Right lobe of liver (tissue), 6 donors: Measurements from ENCODE around the gene ZNF679. TPM values are rescaled to one million over a fixed set of nuclear protein-coding genes. Genes with fewer than 3 reads are reported as not detected.
A peak's percentile ranks its signal among the peaks of the same experiment; 100 is the strongest.
"Not testable (repeated sequence)": the region's sequence is repeated elsewhere in the genome, so short reads cannot be mapped to it uniquely, and the experiment has no call there.

ENCODE experiments used
- ATAC-seq, 4 donors: fragments of 200-7000 bp; cut with Tn5 transposase; one replicate each; pipeline ENCODE4 v1.9.1; 2020; ENCODE audit warnings: mild to moderate bottlenecking in 4 of 4, moderate library complexity in 4 of 4
- DNase-seq, 3 donors: peaks; one replicate each; pipeline ENCODE4 v3.0.0-alpha.2; 2020
- H3K27ac ChIP-seq, 3 donors: fragments of 200-600 bp; one replicate each; pipeline ENCODE4 v1.8.0; 2022
- H3K27me3 ChIP-seq, 2 donors: fragments of 200-600 bp; one replicate each; pipeline ENCODE4 v1.8.0; 2022
- H3K36me3 ChIP-seq, 4 donors: fragments of 200-600 bp; sonication (generic) in 1 of 4; one replicate each; pipeline versions ENCODE4 v1.5.1 to v1.8.0; 2017 to 2022; ENCODE audit warnings: control low read depth in 1 of 4
- H3K4me1 ChIP-seq, 4 donors: fragments of 200-600 bp; sonication (generic) in 1 of 4; one replicate each; pipeline versions ENCODE4 v1.5.1 to v1.8.0; 2017 to 2022; ENCODE audit warnings: control low read depth in 1 of 4
- H3K4me3 ChIP-seq, 3 donors: fragments of 200-600 bp; one replicate each; pipeline ENCODE4 v1.8.0; 2022
- H3K9me3 ChIP-seq, 4 donors: fragments of 200-600 bp; sonication (generic) in 1 of 4; one replicate each; pipeline versions ENCODE4 v1.5.1 to v1.8.0; 2017 to 2022; ENCODE audit warnings: control low read depth in 1 of 4
- CTCF ChIP-seq, 4 donors: fragments of 200-600 bp in 3 of 4; fragments of 450-650 bp in 1 of 4; IDR thresholded peaks; one replicate each; pipeline versions ENCODE4 v1.5.1 to v1.8.0; 2016 to 2022; ENCODE audit warnings: antibody characterized with exemption in 4 of 4, mild to moderate bottlenecking in 2 of 4
- POLR2A ChIP-seq: fragments of 450-650 bp; IDR thresholded peaks from one replicate; pipeline ENCODE4 v1.6.1; 2017; ENCODE audit warnings: antibody characterized with exemption, mild to moderate bottlenecking
- WGBS: methylation state at CpG from one replicate; pipeline ENCODE4 v1.1.6; 2018; ENCODE audit warnings: low coverage, low lambda C conversion rate; ENCODE audit not compliant: insufficient coverage; ENCODE audit errors: missing lambda C conversion rate; 5-methylcytosine and 5-hydroxymethylcytosine counted together
- intact Hi-C, 2 donors: fragments of 100-400 bp; cut with DNase I; formaldehyde crosslinking; loops; one replicate each; pipeline versions ENCODE4 v1.11.2 to v1.14.1; 2022
- total RNA-seq, 6 experiments: library from RNA; depleted of rRNA in 2 of 6; stranded (reverse); fragments of >200 nt in 2 of 6; fragmentation: NEBNext Ultra II Directional in 3 of 6; extraction: Animal tissue kit (Norgen Biotek cat#: 25700) in 3 of 6; gene quantifications; one replicate each; pipeline versions ENCODE4 v1.1.0 to v1.2.4, GENCODE V29; 2016 to 2023
- donor health status: DM: no; HTN: yes; CAD: no.
- donor health status: DM: no; HTN: no; CAD: no.
- donor health status: DM: no; HTN: no; CAD: no.
- donor health status: DM: no; HTN: yes; CAD: no.
- donor health status: DM: no; HTN: yes; CAD: no.

Gene ZNF679
- total RNA-seq, 6 experiments from 2014 or later = not detected

DNA sequence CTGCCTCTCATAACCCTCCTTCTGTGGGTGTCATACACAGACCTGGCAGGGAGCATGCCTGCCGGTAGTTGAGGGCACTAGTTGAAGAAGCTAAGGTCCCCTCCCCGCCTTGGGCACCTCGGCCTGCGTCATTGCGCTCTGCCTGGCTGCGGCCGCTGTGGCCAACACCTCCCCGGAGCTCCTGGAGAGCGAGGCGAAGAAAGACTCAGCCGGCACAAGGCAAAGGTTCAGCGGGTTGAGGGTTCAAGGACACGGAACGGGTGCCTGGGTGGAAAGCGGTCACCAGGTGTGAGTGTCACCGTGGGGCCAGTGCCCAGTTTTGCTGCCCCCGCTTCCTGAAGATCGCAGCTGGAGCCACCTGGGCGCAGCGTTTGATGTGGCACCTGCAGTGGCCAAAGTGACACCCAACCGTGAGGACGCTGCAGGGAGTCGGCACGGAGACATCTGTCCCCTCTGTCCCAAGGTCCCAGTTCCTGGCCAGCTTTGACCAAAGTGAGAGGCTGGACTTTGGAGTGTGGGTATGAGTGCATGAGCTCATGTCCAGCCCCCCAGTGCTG, 36.0 kb upstream of the ZNF679 start:
- no peak overlapping the region for H3K27ac ChIP-seq
- 87% methylated on average over 3 of the region's 24 CpGs for WGBS
- no peaks in the 10 kb centered on the region for H3K36me3 ChIP-seq
- ATAC-seq = peak in 1 of 4 donors; percentile 31
- no peak for TF ChIP-seq POLR2A
- TF ChIP-seq CTCF (IDR thresholded peaks at IDR 0.05) = no peak
- H3K4me1 ChIP-seq = no peaks in the 10 kb centered on the region
- H3K4me3 ChIP-seq = no peak overlapping the region
- DNase-seq = no peak
- intact Hi-C loops = no loop called here
- no peaks in the 10 kb centered on the region for H3K27me3 ChIP-seq
- no peaks in the 10 kb centered on the region for H3K9me3 ChIP-seq

GRCh38 chr7:64192775-64193174, 35.5 kb upstream of the ZNF679 start:
- ATAC-seq = peak in 1 of 4 donors; percentile 36
- Histone ChIP-seq H3K9me3 (no peaks in the 10 kb centered on the region), H3K27ac (no peak overlapping the region)

DNA sequence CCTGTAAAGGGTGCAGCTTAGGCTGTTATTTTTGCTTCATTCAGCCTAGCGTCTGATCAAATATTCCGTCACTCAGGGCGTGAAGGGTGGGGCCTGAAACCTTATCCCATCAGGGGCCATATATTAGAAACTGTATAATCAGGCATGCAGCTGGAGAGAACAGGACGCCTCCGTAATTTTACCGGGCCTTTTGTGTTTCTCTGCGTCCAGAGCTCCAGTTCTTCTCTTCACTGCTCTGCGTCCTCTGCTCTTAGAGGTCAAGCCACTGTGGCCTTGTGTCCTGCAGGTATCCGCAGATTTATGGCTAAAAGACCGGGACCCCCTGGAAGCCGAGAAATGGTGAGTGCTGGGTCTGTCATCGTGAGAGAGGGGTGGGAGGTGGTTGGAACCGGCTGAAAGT, 21.4 kb upstream of the ZNF679 start, which contains the start of gene ZNF735:
Gene ZNF735, plus strand, starts transcription at position 301 of the 400 bp plus-strand sequence. Its CDS starts 0 bp downstream, at position 301.
- intact Hi-C loops = no loop called here

More at GRCh38 chr7:64192775-64193174, 35.5 kb upstream of the ZNF679 start:
- H3K4me1 ChIP-seq = no peaks in the 10 kb centered on the region
- H3K4me3 ChIP-seq = no peak overlapping the region
- H3K27me3 ChIP-seq = no peaks in the 10 kb centered on the region
- WGBS = no CpG with 5 or more reads among the region's 8 CpGs
- no peak for DNase-seq
- H3K36me3 ChIP-seq = no peaks in the 10 kb centered on the region
- intact Hi-C loops = no loop called here
- no peak for TF ChIP-seq CTCF (IDR thresholded peaks at IDR 0.05)
- no peak for TF ChIP-seq POLR2A

GRCh38 chr7:64219710-64220298, 8.5 kb upstream of the ZNF679 start:
- intact Hi-C loops = not testable (repeated sequence)
- 76% methylated on average over 5 of the region's 5 CpGs for WGBS

More for the DNA sequence above, 21.4 kb upstream of the ZNF679 start, which contains the start of gene ZNF735:
- no peaks in the 10 kb centered on the region for H3K9me3 ChIP-seq
- H3K4me1 ChIP-seq = no peaks in the 10 kb centered on the region
- H3K27me3 ChIP-seq = no peaks in the 10 kb centered on the region
- TF ChIP-seq POLR2A (no peak), CTCF (IDR thresholded peaks at IDR 0.05) (no peak)
- ATAC-seq (no peak), DNase-seq (no peak)
- WGBS = 79% methylated on average over 8 of the region's 13 CpGs
- H3K4me3 ChIP-seq = no peak within 1 kb of the TSS
- no peaks in the 10 kb centered on the region for H3K36me3 ChIP-seq
- no peak within 1 kb of the TSS for H3K27ac ChIP-seq

DNA sequence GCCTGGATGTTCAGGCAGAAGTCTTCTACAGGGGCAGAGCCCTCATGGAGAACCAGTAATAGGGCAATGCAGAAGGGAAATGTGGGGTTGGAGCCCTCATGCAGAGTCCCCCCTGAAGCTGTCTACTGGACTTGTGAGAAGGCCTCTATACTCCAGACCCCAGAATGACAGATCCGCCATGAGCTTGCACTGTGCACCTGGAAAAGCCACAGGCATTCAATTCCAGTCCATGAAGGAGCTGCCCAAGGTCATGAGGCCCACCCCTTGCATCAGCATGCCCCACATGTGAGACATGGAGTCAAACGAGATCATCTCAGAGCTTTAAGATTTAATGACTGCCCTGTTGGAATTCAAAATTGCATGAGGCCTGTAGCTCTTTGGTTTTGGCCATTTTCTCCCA, 4.9 kb upstream of the ZNF679 start:
- TF ChIP-seq POLR2A (no peak), CTCF (IDR thresholded peaks at IDR 0.05) (no peak)
- H3K4me3 ChIP-seq = no peak overlapping the region
- whole genome bisulfite sequencing = 0% methylated on average over 1 of the region's 2 CpGs
- no peak for ATAC-seq
- intact Hi-C loops = no loop called here
- DNase-seq = no peak
- no peak overlapping the region for H3K27ac ChIP-seq
- H3K36me3 ChIP-seq = no peaks in the 10 kb centered on the region
- no peaks in the 10 kb centered on the region for H3K4me1 ChIP-seq
- peaks cover 0 to 5% (median 0%) of the 10 kb centered on the region in 4 donors for H3K9me3 ChIP-seq
- H3K27me3 ChIP-seq = no peaks in the 10 kb centered on the region

More at GRCh38 chr7:64219710-64220298, 8.5 kb upstream of the ZNF679 start:
- not testable (repeated sequence) for H3K4me3 ChIP-seq, H3K9me3 ChIP-seq, ATAC-seq, H3K27ac ChIP-seq, H3K27me3 ChIP-seq, H3K36me3 ChIP-seq, DNase-seq, H3K4me1 ChIP-seq
